Stimulated activated CD4-positive, alpha-beta T cell treated with anti-CD3 and anti-CD28 coated beads, Interleukin-1b, Interleukin-23, amount 100 ng/mL, for 24 hours (primary cell): ENCODE measurements around the gene KRT32.

Experiments
- DNase-seq, 4 experiments: peaks; one replicate each; pipeline ENCODE4 v3.0.0-alpha.2; 2020; ENCODE audit warnings: low read depth in 4 of 4, low spot score in 1 of 4

KRT32 gene

GRCh38 chr17:41466988-41467387, at the start of gene KRT32:
Gene KRT32 (minus strand): TSS chr17:41467386. CDS start chr17:41467325, 61 bp downstream.
- no peak for DNase-seq

GRCh38 chr17:41516830-41517283, 49.7 kb upstream of the KRT32 start:
- no peak for DNase-seq

- DNase-seq, result no peak
Observed at GRCh38 chr17:41516147-41516829, 49.1 kb upstream of the KRT32 start.

DNA sequence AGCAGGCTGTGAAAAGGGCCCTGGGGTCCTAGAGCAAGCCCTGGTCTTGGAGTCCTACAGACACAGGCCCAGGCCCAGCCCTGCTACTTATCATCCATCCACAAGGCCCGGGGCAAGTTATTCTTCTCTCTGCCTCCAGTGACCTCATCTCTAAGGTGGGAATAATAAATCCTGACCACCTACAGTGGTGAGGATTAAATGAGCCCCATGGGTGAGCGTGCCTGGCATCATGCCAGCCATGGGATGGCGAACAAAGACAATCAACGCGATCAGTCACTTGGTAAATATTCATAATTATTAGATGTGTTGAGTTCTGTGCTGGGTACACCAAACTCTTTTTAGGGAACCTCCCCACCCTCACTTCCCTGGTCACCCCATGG, 46.0 kb upstream of the KRT32 start:
- no peak for DNase-seq

DNA sequence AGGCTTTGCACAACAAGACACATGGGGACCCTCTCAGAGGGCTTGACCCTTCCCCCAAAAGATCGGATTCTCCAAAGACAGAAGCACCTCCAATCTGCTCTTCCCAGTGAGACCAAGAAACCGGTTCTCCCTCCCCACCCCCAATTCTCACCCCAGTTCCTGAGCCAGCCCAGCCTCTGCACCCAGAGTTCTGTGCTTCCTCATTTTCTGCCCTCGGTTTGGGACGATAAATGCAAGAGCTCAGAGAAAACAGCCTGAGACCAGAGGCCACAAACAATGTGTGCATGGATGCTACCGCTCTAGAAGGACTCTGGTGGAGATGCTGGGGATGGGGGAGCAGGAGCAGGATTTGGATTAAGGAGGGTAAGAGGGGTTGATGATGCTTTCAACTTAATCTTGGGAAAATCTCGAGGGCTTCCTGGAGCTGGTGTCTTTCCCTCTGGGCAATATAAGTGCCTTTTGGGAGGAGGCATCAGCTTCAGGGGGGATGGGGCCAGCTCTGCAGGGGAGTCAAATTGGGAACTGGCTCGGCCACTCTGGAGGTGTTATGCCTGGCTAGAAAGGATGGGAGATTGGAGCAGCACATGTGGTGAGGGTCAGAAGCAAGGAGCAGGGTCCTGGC, 45.5 kb upstream of the KRT32 start:
- DNase-seq, result no peak

- DNase-seq, result no peak
Observed at GRCh38 chr17:41511716-41512115, 44.5 kb upstream of the KRT32 start.

DNA sequence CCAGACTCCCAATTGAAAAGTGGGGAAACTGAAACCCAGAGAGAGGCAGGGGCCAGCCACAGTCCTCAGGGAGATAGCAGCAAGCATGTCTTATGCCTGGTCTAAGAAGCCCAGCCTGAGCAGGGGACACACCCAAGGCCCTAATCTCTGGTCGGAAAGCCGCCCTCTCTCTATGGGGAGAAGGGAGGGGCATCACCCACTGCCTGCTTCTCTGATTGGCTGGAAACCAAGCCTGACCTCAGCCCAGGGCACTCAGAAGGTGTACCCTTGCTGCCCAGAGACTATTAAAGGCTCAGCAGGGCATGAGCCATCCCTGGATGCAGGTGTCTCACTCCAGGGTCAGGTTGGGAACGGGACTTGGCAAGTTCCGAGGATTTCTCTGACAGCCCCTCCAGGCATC, 43.9 kb upstream of the KRT32 start:
- DNase-seq, result no peak

DNA sequence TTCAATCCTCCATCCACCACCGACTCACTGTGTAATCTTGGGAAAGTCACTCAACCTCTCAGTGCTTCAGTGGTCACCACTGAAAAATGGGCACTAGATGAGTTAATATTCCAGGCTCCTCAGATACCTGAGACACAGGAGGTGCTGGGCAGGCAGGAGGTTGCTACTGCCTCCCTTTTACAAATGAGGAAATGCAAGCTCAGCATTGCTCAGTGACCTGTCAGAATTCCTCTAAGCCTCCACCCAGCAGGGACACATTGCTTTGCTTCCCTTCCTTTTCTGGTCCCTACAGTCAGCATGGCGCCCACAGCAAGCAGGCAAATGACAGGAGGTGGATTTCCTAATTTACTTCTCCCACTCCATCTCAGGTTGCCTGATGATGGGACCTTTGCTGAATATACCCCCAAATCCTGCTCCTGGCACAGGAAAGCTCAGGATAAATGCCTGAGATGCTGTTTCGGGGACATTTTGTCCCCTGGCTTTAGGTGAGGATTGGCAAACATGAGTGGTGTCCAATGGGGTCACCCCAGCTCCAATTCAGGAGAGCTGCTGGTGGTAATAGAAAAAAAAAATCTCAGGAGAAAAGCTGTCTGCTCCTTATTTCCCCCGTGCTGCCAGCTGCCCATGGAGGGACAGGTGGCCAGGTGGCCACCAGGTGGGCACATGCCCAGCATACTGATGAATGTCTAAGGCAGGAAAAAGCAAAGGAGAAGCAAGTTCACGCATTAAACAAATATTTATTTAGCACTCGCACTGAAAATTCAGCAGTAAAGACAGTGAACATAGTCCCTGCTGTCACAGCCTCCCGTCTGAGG, 43.3 kb upstream of the KRT32 start:
- no peak for DNase-seq

DNA sequence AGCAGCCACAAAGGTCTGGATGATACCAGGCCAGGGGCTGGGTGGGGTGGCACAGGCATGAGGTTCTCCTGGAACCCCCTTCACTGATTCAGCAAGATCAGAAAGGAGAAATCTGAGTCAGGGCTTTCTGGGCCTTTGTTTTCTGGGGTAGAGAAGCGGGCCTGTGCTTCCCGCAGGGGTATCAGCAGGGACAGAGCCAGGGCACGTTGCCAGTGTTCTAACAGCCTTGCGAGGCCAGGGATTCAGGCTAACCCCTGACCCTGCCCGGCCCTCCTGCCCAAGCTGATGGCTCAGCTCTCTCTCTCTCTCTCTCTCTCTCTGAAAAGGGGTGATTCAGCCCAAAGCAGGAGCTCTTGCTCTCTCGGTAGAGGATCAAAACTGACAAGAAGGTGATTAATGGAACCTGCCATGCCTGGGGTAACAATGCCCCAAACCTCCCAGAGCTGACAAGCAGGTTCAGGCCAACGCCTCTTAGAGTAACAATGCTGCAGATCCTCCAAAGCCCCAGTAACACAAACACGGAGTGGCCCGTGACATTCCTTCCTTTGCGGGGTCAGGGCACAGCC, 40.2 kb upstream of the KRT32 start:
- DNase-seq, result no peak

GRCh38 chr17:41505809-41506767, 38.9 kb upstream of the KRT32 start:
- no peak for DNase-seq

DNA sequence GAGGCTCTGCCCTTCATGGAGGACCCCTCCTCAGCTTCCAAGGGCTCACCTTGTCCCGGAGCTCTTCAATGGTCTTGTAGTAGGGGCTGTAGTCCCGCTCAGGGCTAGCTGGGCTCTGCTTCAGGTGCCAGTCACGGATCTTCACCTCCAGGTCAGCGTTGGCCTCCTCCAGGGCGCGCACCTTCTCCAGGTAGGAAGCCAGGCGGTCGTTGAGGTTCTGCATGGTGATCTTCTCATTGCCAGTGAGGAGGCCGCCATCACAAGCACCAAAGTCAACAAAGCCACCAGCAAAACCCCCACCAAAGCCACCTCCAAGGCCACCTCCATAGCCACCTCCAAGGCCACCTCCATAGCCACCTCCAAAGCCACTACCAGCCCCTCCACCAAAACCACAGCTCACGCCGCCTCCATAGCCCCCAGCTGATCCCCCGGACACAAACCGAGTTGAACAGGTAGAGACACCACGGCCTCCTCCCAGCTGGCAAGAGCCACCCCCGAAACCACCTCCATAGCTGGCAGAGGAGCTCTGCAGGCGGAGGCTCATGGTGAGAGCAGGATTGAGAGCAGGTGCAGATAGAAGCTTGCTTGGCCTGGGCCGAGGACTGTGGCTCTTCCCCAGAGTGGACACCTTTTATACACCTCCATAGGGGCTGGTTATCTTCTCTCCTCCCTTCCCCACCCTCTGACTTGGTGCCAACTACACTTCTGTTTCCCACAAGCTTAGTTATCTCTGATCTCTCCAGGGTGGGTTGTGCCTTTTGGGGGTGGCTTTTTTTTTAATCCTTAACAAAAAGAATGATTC, 38.0 kb upstream of the KRT32 start, which contains the start of gene KRT13:
Gene KRT13, minus strand, starts transcription at position 606 of the 802 bp plus-strand sequence. Its CDS starts 62 bp downstream, at position 544.
- DNase-seq, result no peak

DNA sequence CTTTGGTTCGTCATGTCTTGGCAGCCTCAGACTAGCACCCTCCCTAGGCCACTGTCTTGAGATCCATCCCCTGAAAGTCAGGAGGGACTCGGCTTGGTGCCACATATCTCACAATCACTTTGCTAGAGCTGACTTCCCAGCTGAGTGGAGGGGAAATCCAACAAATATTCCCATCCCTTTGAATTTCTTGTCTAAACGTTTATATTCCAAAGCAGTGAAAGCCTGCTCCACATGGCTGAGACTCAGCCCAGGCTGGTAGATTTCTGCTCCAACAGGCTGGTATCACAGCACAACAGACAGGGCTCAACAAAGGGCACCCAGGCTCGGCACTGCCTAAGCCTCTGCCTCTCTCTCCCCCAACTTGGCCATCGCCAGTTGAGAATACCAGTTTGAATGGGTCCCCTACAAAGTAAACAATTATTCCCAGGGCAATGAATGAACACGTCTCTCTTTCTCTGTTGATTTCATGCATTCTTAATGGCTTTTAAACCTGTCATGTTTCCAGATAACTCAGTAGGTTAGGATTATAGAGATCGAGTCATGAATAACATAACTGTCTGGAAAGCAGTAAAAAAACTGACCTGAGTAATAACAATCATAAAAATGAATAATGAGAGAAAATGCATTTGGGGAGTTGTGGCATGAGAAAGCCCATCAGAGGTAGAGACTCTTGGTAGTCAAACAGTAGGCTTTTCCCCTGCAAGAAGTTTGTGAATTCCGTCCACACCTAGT, 37.2 kb upstream of the KRT32 start:
- no peak for DNase-seq

- no peak for DNase-seq
Observed at GRCh38 chr17:41503202-41503601, 36.0 kb upstream of the KRT32 start.

DNA sequence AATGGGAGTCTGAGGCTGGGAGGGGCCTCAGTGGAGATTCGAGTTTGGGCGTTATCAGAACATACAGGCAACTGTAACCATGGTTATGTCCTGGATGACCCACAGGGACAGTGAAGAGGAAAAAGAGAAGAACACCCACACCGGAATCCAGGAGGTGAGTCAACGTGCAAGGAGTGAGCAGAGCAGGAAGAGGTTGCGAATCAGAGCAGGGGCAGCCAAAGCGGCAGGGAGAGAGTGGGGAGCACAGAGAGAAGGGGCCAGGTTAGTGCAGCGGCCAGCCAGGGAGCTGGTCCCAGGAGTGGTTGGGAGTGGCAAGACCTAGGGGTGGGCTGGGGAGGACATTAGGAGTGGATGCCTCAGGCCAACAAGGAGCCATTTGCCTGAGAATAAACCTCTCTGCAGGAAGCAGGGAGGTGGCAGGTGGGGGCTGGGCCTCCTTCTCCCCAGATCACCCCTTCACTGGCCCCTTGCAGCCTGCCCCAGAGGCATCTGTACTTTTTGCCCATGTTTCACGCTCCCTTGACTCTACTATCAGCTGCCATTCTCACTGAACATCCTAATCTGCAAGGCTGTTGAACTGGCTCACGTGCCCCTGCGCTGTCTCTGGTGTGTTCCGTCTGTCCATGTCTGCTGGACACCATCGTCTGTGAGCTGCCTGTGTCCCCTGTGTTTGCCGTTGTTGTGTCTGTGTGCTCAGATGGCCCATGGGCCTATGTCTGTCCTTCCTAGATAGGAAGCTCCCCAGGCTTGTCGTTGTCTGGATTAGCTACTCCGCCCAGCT, 33.1 kb upstream of the KRT32 start:
- no peak for DNase-seq

GRCh38 chr17:41499714-41500113, 32.5 kb upstream of the KRT32 start:
- no peak for DNase-seq

GRCh38 chr17:41498276-41498675, 31.1 kb upstream of the KRT32 start:
- no peak for DNase-seq

GRCh38 chr17:41496803-41497484, 29.8 kb upstream of the KRT32 start:
- DNase-seq, result peak; percentile 16 to 62 (median 34)

- no peak for DNase-seq
Observed at GRCh38 chr17:41494524-41494923, 27.3 kb upstream of the KRT32 start.
